Activated naive CD8-positive, alpha-beta T cell treated with anti-CD3 and anti-CD28 coated beads, Interleukin-2, amount 50 U/mL, for 16 hours (primary cell): ENCODE data around the gene CACNA1B.
"Not testable (repeated sequence)": the region's sequence is repeated elsewhere in the genome, so short reads cannot be mapped to it uniquely, and the experiment has no call there.

Source experiments
- DNase-seq: peaks from one replicate; pipeline ENCODE4 v3.0.0-alpha.2; 2020; ENCODE audit warnings: low read depth, low spot score

The CACNA1B gene

DNA sequence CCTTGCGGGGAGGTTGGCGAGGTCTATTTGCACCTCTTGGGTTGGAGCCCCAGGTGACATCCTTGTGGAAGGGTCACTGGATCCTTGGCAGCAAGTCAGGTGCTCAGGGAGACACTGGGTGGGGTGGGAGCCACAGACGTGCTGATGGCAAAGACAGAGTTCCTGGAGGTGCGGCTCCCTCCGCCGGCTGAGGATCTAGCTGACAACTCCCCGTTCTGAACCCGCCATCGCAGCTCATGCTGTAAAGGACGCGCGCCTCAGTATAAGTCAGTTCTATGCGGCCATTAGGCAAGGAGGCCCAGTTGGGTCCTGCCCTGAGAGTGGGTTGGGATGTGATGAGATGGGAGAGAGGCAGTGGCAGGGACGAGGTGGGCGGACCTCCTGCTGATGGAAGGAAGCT is 263.4 kb downstream of the CACNA1B start:
- DNase-seq, result not testable (repeated sequence)

DNA sequence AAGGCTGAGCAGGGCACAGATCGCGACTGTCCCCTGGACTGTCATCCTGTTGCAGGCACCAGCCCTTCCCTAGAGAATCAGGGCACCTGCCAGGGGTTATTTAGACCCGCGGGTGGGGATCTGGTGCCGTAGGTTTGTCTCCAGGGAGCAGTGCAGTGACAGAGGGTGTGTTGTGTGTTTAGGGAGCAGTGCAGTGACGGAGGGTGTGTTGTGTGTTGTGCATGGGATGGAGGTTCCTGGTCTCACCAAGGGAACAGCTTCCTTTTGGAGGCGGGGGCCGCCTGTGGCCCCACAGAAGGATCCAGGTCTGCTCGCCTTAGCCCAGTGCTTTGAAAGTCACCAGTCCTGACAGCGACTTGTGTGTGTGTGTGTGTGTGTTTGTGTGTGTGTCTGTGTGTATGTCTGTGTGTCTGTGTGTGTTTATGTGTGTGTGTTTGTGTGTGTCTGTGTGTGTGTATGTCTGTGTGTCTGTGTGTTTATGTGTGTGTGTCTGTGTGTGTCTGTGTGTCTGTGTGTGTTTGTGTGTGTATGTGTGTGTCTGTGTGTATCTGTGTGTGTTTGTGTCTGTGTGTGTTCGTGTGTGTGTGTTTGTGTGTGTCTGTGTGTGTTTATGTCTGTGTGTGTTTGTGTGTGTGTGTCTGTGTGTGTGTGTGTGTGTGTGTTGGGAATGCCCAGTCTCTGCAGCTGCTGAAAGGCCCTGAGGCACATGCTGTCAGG is 265.1 kb downstream of the CACNA1B start:
- DNase-seq, result not testable (repeated sequence)

GRCh38 chr9:138143491-138143890 is 265.9 kb downstream of the CACNA1B start:
- DNase-seq, result not testable (repeated sequence)

- DNase-seq, result not testable (repeated sequence)
Observed at GRCh38 chr9:138147556-138147955, 270.0 kb downstream of the CACNA1B start.

DNA sequence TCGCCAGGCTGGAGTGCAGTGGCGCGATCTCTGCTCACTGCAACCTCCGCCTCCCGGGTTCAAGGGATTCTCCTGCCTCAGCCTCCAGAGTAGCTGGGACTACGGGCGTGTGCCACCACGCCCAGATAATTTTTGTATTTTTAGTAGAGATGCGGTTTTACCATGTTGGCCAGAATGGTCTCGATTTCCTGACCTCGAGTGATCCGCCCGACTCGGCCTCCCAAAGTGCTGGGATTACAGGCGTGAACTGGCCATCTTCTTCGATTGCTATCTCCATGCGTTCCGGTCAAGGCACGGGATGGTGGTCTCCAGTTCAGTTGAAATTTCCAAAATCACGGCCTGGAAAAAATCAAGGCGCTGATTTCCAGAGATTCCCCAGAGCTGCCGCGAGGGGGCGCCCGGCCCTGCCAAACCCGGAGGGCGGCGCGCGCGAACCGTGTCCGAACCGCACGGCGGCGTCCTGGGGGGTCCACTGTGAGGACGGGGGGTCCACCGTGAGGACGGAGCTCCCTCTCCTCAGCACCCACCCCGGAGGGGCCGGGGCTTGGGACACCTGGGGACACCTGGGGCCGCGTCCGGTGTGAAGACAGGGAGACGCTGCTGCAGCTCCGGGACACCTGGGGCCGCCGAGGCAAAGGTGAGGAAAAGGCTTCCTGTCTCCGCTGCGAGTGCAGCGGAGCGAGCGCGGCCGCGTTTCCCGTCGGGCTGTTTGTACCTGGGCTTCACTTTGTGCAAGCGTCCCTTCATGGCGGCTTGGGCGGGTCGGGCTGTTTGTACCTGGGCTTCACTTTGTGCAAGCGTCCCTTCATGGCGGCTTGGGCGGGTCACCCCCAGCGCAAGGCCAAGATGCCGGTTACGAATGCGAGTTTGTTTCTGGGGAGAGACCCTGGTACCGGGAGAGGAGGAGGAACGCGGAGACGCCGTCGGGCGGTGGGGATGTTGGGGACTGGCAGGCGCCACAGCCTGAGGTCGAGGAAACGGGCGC is 272.4 kb downstream of the CACNA1B start:
- DNase-seq, result not testable (repeated sequence)

GRCh38 chr9:138155788-138156187 is 278.2 kb downstream of the CACNA1B start:
- not testable (repeated sequence) for DNase-seq

DNA sequence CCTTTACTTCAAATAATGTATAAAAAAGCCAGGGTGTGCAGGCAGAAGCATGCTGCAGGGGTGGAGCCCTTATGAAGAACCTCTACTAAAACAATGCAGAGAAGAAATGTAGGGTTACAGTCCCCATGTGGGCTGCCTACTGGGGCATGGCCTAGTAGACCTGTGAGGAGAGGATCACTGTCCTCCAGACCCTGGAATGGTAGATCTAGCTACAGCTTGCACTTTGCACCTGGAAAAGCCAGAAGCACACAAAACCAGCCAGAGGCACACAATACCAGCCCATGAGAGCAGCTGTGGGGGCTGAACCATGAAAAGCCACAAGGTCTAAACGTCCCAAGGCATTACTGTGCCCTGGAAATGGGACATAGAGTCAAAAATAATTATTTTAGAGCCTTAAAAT is 289.2 kb downstream of the CACNA1B start:
- DNase-seq, result not testable (repeated sequence)
